ENCODE data around the gene P2RY2. TPM values are rescaled to one million over a fixed set of nuclear protein-coding genes. Genes with fewer than 3 reads are reported as not detected.

P2RY2 gene
- total and polyA plus RNA-seq, 9 of the 15 experiments (the other 6 are each of a cell fraction or from before 2014, with no cell fraction given): not detected

DNA sequence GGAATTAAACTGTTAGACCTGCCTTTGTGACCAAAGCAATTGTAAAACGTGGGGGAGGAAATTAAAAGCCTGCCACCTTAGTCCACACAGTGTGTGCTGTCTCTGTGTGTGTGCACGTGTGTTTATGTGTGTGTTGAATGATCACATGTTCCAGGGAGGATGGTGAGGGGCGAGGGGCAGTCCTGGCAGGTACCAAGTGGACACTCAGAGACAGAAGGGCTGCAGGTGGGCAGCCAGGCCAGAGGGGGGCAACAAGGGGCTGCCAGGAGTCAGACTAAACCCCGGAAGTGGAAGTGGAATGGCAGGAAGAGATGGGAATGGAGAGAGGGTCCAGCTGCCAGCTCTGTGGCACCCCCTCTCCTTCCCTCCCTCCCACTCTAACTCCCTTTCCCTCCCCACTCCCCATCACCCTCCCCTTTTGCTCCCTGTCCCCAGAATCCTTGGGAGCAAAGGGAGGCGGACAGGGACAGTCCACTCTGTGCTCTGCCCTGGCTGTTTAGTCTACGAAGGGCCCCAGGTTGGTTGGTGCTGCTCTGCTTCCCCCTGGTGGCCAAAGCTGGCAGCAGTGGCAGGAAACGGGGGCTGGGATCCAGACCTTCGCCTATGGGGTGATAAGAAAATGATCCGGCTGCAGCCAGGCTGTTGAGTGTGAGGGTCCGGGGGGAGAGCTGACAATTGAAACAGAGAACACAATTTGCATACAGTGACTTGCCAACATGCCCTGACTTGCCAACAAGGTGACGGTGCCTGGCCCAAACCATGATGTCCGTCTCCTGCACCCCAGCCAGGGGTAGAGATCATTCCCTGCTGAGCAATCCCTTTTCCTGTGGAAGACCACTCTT is 24.4 kb downstream of the P2RY2 start (continued):
- TF ChIP-seq REST (IDR thresholded peaks at IDR 0.05; ENCODE audit: borderline replicate concordance) (peak; percentile 59; the same call in 1 of the 2 replicates), REST (CRISPR knock-in tag; IDR thresholded peaks at IDR 0.05; ENCODE audit: low read depth) (no peak), PML (IDR thresholded peaks at IDR 0.05; ENCODE audit: low read length) (no peak), MYNN (IDR thresholded peaks at IDR 0.05) (no peak), MYNN (CRISPR knock-in tag; IDR thresholded peaks at IDR 0.05) (no peak), BCL6 (CRISPR knock-in tag; IDR thresholded peaks at IDR 0.05) (no peak), KAT8 (IDR thresholded peaks at IDR 0.05; ENCODE audit: low read depth) (no peak), PRPF4 (IDR thresholded peaks at IDR 0.05; ENCODE audit: insufficient read depth, low read depth, low read length, poor library complexity, severe bottlenecking) (no peak), U2AF2 (optimal IDR thresholded peaks at IDR 0.05; ENCODE audit: low read depth, low read length) (no peak), SOX6 (IDR thresholded peaks at IDR 0.05) (no peak), ZNF232 (CRISPR knock-in tag; IDR thresholded peaks at IDR 0.05) (no peak), USF2 (CRISPR knock-in tag; IDR thresholded peaks at IDR 0.05) (no peak), PHF8 (IDR thresholded peaks at IDR 0.05; ENCODE audit: borderline replicate concordance, low read length) (peak; percentile 18; the same call in 1 of the 2 replicates), ZNF511 (CRISPR knock-in tag; IDR thresholded peaks at IDR 0.05) (no peak)
- TF ChIP-seq, protein P1, sequence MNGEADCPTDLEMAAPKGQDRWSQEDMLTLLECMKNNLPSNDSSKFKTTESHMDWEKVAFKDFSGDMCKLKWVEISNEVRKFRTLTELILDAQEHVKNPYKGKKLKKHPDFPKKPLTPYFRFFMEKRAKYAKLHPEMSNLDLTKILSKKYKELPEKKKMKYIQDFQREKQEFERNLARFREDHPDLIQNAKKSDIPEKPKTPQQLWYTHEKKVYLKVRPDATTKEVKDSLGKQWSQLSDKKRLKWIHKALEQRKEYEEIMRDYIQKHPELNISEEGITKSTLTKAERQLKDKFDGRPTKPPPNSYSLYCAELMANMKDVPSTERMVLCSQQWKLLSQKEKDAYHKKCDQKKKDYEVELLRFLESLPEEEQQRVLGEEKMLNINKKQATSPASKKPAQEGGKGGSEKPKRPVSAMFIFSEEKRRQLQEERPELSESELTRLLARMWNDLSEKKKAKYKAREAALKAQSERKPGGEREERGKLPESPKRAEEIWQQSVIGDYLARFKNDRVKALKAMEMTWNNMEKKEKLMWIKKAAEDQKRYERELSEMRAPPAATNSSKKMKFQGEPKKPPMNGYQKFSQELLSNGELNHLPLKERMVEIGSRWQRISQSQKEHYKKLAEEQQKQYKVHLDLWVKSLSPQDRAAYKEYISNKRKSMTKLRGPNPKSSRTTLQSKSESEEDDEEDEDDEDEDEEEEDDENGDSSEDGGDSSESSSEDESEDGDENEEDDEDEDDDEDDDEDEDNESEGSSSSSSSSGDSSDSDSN (IDR thresholded peaks at IDR 0.05; ENCODE audit: borderline replicate concordance in 1 of 2, low read depth in 2 of 2, low read length in 2 of 2): 0 out of 4 replicates have a peak, but pooled peaks of 1 of the 2 experiments have one; percentile 25

All from K562 (cell line).